GM21367 (cell line): ENCODE data around the gene NDUFAF5.

Experiments
- ATAC-seq: cut with Tn5 transposase; IDR thresholded peaks from one replicate; pipeline ENCODE4 v1.9.1; 2021; ENCODE audit not compliant: unreplicated experiment

The NDUFAF5 gene

DNA sequence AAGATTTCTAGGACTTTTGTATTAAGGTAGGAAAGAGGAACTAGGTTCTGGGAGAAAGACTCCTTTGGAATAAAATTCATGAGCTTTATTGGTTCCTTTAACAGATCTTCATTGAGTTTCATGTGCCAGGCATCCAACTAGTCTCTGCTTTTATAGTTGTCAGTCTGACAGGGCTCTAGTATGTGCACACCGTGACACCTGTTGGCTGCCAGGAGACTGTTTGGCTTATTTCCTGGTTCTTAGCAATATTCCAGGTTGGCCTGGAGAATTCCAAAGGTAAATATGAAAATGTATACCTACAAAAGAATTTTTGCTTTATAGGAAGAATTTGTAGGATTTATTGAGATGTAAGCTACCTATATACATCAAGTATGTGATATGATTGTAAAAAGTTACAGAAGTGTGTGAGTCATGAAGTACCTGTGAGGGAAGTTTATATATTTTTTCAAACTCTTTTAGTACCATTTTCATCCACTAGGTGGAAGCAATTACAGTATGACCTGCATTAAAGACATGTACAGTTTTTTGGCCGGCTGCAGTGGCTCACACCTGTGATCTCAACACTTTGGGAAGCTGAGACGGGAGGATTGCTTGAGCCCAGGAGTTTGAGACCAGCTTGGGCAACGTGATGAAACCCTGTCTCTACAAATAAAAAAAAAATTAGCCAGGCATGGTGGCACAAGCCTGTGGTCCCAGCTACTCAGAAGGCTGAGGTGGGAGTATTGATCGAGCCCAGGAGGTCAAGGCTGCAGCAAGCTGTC is 35.2 kb downstream of the NDUFAF5 start:
- peak; percentile 91 for ATAC-seq

DNA sequence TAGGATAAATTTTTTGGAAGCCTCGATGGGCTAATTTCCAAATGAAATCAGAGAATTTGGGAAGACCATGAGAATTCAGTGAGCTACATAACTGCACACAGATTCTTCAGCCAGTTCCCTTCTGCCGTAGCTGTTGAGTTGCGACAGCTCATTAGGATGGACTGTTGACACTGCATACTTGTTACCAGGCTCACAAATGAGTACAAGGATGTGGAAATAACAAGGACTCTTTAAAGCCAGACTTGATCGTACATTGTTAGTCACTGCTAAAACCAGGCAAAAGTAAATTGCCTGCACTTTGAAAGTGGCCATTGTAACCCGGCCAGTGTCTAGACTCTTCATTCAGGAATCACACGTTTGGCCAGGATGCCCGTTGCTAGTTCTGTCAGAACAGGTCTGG is 37.0 kb downstream of the NDUFAF5 start:
- no peak for ATAC-seq

DNA sequence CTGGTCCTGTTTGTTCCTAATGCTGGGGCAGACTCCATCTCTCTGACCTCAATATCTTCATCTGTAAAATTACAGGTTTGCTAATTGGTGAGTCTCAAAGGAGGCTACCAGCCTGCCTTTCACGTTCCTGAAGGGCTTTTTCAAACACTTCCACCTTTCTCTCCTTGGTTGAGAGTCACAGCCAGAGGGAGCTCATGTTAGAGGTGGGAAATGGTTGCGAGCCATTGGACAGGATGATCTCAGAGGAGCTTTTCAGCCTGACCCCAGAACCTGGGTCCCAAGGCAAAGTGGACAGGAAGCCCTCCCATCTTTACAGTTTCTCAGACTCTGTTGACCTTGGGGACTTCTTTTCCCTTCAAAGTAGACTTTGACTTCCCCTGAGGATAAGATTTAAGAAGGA is 37.6 kb downstream of the NDUFAF5 start:
- ATAC-seq = no peak

DNA sequence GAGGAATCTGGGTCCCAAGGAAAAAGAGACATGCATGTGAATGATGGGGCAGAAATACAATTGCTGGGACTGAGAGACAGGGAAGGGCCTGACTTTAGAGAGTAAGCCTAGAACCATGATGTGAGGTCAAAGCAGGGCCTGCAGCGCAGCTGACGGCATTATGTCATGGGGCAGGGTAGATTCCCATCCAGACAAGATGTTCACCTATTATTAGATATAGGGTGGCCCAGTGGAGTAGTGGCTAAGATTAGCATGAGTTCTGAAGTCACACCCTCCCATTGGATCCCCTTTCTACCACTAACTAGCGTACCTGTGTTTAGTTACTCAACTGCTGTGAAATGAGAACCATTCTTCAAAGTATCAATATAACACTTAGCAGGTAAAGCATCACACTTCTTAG is 39.6 kb downstream of the NDUFAF5 start:
- no peak for ATAC-seq

DNA sequence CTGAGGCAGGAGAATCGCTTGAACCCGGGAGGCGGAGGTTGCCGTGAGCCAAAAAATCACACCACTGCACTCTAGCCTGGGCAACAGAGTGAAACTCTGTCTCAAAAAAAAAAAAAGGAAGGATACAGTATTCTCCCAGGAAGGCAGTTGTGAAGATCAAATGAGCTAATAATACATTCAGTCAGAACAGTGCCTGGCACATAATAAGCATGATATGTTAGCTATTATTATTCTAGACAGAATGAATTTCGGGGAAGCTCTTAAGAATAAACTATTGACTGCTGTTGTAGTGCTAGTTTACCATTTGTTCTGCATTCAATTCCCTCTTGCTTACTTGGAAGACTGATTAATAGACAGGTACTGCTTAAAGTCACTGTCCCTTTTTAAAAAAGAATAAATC is 40.6 kb downstream of the NDUFAF5 start:
- no peak for ATAC-seq

DNA sequence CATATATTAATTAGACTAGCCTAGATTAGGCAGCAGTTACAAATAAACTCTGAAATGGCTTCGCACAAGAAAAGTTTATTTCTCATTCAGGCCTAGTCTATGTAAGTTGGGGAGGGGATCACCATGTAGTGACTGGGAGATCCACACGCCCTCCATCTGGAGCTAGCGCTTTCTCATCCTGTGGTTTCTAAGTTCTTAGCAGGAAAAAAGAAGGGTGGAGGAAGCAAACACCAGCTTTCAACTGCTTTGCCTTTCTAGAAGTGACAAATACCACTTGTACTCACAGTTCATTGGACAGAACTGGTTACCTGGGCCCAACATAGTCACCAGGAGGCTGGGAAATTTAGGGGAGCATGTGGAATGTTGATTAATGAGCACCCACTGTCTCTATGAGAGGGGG is 46.6 kb downstream of the NDUFAF5 start:
- no peak for ATAC-seq

DNA sequence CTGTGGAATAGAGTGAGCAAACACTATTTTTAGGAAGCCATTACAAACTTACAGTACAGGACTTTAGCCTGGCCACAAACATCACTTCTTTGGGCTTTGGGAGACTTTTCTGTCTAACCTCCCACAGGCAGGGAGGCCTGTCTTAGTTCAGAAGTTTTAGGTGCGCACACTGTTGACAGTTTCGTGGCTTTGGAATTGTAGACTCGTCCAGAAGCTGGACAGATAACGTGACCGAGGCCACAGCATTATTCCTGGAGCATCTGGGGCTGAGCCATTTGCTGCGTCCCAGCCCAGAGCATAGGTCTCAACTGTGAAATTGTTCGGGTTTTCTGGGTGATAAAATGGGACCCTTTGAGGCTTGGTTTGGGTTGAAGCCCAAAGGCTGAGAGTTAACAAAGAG is 53.8 kb downstream of the NDUFAF5 start:
- no peak for ATAC-seq

DNA sequence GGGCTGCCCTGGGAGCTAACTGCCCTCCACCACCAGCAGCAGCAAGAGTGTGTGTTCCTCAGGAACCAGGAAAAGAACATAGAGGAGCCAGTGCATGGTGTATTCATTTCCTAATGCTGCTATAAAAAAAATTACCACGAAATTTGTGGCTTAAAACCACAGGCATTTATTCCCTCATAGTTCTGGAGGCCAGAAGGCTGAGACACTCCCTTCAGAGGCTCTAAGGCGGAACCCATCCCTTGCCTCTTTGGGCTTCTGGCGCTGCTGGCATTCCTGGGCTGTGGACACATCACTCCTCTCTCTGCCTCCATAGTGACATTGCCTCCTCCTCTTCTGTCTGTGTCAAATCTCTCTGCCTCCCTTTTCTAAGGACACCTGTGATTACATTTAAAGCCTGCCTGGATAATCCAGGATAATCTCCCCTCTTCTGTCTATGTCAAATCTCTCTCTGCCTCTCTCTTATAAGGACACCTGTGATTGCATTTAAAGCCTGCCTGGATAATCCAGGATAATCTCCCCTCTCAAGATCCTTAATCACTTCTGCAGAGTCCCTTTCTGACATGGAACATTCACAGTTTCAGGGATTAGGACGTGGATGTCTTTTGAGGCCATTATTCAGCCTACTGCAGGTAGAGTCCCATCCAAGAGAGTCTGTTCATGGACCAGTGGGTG is 54.7 kb downstream of the NDUFAF5 start:
- no peak for ATAC-seq

DNA sequence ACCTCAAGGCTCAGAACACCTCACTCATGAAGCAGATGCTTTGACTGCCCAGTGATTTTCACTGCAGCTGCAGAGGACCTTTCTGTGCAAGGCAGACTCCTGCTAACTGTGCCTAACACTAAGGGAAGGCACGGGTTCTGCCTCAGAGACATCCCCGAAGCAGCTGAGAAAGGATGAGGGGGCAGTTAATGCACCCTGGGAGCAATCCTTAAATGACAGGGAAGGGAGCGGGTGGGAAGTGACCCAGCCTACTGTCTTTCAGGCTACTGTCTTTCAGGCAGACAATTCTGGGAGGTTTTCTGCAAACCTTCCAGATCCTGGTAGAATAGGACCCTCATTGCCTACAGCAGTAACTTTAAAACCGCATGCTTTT is 55.3 kb downstream of the NDUFAF5 start:
- no peak for ATAC-seq

DNA sequence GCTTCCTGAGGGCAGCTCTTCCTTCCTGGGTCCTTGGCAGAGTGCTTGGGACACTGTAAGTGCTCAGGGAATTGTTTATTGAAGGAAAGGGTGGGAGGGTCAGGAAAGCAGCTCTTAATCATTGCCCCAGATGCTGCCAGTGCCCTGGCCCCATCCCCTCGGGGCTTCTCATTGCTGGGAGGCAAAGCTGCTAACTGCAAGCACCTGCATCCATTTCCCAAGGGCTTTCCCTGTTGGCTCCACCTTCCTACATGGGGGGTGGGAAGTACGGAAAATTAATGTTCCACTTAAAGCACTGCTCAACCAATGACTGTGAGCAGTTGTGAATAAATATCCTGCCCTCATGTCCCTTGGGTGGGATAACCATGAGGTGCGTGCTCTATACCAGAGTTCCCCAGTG is 56.4 kb downstream of the NDUFAF5 start:
- no peak for ATAC-seq

DNA sequence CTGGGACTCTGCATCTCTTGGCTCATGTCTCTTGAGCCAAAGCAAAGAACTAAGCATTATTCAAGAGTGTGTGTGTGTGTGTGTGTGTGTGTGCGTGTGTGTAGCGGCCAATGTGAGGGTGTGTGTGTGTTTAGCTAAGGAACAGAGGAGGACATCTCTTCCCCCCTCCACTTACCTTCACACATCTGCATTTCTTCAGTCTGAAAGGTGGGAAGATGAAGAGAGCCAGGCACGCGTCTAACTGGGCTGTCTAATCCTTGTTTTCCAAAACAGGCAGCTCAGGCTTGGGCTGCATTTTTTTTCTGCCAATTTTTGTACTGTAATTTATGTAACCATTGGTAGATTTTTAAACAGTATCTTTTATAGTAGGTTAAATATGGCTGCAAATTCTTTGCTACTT is 59.5 kb downstream of the NDUFAF5 start:
- ATAC-seq = no peak

DNA sequence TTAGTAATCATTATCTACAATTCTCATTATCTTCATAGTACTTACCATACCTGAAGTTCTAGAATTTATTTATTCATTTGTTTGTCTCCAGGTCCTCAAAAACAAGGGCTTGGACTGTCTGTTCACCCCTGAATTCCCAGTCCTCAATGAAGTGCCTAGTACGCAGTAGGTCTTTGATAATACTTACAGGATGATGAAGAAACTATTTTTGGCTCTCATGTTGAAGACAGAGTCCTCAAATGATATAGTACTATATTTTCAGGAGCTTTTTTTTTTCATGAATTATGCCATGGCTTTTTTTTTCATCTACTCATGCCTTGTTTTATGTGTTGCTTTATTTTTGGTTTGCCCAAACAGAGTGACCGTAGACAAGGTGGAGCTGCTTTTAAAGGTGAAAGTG is 66.5 kb downstream of the NDUFAF5 start:
- ATAC-seq = no peak

DNA sequence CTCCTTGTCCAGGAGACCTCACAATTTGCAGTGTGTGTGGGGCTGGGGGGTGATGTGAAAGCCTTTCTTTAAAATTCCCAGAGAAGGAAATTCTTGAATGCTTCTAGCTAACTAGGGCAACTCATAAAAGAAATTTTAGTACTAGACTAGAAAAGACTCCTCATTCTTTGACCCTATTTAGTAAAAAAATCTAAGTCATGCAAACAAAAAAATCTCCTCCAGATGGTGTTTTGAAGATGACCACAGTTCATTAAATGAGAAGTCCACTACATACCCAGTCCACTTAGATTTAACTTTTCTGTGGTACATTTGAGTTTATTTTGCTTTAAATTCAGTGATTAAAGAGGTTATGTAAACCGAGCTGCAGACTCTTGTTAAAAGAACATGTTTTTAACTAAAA is 67.5 kb downstream of the NDUFAF5 start:
- ATAC-seq = no peak

DNA sequence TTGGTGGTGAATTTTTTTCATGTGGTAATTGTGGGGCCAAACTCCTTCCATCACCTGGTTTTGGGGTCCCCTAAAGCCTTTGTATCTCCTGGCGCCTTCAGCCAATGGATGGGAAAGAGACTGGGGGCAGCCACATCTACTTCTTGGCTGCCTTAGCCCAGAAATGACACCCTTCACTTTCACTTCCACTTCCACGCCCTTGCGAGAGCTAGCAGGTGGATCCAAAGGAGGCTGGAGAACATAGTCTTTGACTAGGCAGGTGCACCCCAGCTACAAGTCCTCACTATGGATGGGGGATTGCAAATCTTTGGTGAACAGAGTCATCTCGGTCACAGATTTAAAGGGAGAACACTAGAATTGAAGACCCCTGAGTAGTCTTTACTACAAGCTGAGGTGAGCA is 70.8 kb downstream of the NDUFAF5 start:
- ATAC-seq = no peak

DNA sequence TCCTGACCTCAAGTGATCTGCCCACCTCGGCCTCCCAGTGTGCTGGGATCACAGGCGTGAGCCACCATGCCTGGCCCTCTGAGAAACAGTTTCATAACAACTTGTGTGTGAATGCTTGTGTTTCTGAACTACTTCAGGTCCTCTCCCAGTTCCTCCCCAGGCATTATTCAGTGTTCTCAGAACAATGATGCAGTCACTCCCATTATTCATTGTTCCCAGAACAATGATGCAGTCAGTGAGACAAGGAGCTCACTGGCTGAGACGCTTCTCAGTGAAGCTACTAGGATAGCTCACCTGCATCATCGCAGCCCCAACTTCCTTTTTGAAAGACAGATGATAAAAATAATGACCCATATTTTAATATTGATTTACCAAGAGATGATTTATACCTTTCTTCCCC is 71.5 kb downstream of the NDUFAF5 start:
- ATAC-seq = no peak

DNA sequence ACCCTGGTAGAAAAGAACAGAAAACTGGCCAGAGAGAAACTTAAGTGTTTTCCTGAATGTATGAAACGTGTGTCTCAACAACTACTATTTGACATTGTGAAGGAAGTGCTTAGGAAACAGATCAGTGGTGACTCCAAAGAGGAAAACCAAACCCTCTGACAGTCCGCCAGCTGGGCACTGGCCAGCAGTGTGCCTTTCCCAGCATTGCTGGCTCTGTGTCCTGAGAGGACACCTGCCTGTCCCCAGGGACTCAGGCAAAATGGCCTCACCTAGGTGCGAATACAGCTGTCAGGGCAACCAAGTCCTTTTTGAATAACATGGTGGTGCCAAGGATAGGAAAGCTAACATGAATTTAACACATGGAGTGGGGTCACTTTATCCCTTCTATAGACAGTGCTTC is 72.5 kb downstream of the NDUFAF5 start:
- no peak for ATAC-seq

DNA sequence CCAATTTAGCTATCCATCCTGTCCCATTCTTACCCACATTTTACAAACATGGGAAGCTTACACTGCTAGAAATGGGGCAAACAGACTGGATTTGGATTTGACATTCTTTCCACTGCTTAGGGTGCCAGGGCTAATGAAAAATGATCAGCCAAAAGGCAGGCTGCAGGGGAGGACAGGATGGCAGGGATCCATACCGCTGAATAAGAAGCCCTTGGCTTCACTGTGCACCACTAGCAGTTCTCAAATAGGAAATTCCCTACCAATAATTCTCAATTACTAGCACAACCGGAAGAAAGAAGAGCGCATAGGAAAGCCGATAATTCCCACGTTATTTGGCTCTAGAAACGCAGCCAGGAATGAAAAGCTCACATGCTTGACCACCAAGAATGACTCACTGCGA is 73.1 kb downstream of the NDUFAF5 start:
- ATAC-seq = no peak

DNA sequence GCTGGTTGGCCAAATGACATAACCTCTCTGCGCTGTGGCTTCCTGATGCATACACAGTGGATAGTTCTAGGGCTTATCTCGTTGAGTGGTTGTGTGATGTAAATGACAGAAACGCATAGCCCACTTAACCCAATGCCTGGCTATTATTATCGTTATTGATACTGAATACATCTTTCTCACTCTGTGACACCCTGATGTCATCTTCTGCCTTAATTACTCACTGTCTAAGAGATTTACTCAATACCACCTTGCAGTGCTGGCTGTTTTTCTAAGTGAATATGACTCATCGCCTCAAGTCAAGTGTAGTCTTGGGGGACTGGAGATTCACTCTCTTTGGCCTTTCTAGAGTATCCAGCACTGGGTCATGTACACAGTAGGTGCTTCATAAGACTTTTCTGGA is 73.6 kb downstream of the NDUFAF5 start:
- ATAC-seq = no peak

DNA sequence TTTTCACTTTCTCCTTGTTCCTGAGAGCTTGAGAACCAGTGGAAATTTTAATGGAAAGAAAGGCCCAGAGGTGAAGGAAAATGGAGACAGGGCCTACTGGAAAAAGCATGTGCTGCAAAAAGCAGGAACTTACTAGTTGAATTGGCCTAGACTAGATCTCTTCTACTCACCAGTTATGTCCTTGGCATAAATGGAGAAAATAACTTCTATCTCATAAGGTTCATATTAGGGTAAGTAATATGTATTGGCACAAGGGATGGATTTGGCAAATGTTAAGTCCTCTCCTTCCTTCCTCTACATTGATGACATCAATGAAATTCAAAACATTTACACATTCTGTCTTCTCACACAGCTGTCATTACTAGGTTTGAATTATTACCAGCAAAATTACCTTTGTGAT is 74.0 kb downstream of the NDUFAF5 start:
- no peak for ATAC-seq

DNA sequence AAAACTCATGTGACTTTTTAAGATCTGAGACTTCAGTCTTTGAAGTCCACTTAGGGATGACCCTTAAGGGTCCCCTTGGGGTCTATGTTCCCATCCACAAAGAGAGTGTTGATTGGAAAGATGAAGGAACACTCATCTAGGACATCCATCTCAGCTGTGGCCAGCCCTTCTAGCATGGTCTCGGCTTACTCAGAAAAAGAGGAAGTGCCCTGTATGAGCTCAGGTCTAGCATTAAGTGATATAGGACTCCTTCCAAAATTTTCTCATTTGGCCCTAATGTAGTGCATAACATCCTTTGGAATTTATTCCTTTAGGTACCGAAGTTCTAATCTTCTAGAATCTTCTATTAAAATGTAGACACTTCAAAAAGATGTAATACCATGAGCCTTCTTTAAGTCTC is 77.4 kb downstream of the NDUFAF5 start:
- ATAC-seq = no peak

DNA sequence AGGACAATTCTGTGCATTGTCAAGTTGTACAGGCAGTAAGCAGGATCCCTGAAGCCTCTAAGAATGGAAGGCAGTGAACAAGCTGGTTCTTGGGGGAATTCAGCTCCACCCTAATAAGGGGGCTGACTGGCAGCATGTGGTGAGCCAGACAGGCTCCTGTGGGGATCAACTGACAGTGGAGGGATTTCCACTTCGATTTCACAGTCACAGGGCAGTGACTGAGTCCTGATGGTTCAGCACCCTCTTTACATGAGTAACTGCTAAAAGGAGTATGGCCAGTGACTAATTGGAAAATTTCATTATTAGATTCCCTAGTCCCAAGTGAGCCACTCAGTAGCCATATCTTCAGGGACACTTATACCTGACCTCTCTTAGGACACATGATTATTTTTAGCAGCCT is 78.4 kb downstream of the NDUFAF5 start:
- ATAC-seq = no peak

DNA sequence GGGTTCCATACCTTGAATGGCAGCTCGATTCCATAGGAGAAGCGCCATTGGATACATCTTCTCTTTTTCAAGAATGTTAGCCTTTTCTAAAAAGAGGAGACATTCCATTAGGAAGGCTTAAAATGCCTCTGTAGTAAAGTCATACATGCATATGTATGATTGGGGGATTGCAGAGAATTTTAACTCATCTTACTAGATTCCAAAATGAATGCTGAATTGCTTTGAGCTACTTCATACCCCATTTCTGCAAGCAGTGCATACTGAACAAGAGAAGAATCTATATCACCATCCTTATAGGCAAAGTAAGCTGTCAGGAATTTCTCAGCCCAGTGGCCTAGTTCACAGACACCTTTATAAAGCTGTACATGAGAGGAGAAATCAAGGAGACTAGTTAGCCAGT is 80.3 kb downstream of the NDUFAF5 start:
- no peak for ATAC-seq

DNA sequence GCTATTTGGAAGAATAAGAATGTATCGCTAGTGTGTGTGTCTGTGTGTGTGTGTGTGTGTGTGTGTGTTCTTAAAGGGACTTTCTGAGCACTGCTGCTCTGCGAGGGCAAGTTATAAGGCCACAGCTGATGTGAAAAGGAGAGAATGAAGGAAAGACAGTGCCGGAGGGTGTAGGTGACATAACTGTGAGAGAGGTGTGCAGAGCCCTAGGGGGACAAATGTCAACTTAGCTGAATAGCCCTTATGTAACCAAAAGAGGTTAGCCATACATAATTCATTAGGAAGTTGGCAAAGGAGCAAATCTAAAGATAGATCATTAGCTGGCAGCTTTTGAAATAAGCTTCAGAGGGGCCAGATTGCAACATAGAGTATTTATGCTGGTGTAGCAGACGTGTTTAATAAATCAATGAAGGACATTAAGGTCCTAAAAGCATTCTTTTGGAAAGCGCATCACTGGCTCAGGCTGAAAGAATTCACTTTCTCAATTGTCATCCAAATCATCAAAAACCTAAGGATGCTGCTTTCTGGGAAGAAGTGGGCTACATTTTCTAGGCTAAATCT is 81.0 kb downstream of the NDUFAF5 start:
- ATAC-seq = no peak
